HEK293 (cell line): Measurements from ENCODE around the gene DYNC1I1.

Source experiments
- CTCF ChIA-PET: fragments of 350-600 bp; formaldehyde crosslinking; extraction: SDS; loops from one replicate; lab custom pipeline; 2021; ENCODE audit warnings: antibody characterized with exemption; lab: Yijun Ruan, JAX
- POLR2A ChIA-PET: fragments of 300-600 bp; formaldehyde crosslinking; extraction: SDS; loops from one replicate; lab custom pipeline; 2020; ENCODE audit warnings: antibody characterized with exemption, inconsistent platforms; lab: Yijun Ruan, JAX
- H3K27ac ChIP-seq: fragments of 200-500 bp; sonication (Bioruptor generic); 2 replicates; pipeline ENCODE4 v1.5.1; 2014; ENCODE audit warnings: low read depth, low read length, control low read depth, inconsistent platforms; ENCODE audit errors: extremely low read depth
- H3K36me3 ChIP-seq, 2 experiments: fragments of 200-500 bp in 1 of 2; sonication (Bioruptor generic) in 1 of 2; 1 replicate in 1 of 2; 2 replicates in 1 of 2; pipeline ENCODE4 v1.5.1; 2014 to 2017; ENCODE audit warnings: inconsistent platforms in 2 of 2, low read length in 2 of 2; ENCODE audit not compliant: control insufficient read depth in 2 of 2, insufficient read depth in 1 of 2
- H3K4me1 ChIP-seq: fragments of 200-500 bp; sonication (Bioruptor generic); 2 replicates; pipeline ENCODE4 v1.5.1; 2014; ENCODE audit warnings: mild to moderate bottlenecking, low read length, inconsistent platforms; ENCODE audit not compliant: control insufficient read depth, insufficient read depth
- H3K4me3 ChIP-seq: 2 replicates; pipeline ENCODE4 v1.5.1; 2011; ENCODE audit warnings: low read depth, mild to moderate bottlenecking, control low read depth, low read length, moderate library complexity
- H3K9me3 ChIP-seq: fragments of 200-500 bp; sonication (Bioruptor generic); 2 replicates; pipeline ENCODE4 v1.5.1; 2014; ENCODE audit warnings: low read depth, low read length, inconsistent platforms; ENCODE audit not compliant: control insufficient read depth, insufficient read depth
- ATF2 ChIP-seq: fragments of 450-650 bp; formaldehyde crosslinking; IDR thresholded peaks from 2 replicates; pipeline ENCODE4 v1.5.1; 2016; ENCODE audit warnings: missing biosample characterization, missing genetic modification characterization, low read depth
- KLF8 ChIP-seq: fragments of 450-650 bp; formaldehyde crosslinking; IDR thresholded peaks from 2 replicates; pipeline ENCODE4 v1.5.1; 2016; ENCODE audit warnings: missing biosample characterization, missing genetic modification characterization
- MZF1 ChIP-seq: fragments of 450-650 bp; formaldehyde crosslinking; IDR thresholded peaks from 2 replicates; pipeline ENCODE4 v1.5.1; 2017; ENCODE audit warnings: missing biosample characterization, missing genetic modification characterization, borderline replicate concordance
- PRDM10 ChIP-seq: fragments of 450-650 bp; formaldehyde crosslinking; IDR thresholded peaks from 2 replicates; pipeline ENCODE4 v1.5.1; 2016; ENCODE audit warnings: missing biosample characterization, missing genetic modification characterization
- PRDM6 ChIP-seq: fragments of 450-650 bp; formaldehyde crosslinking; IDR thresholded peaks from 2 replicates; pipeline ENCODE4 v1.5.1; 2017; ENCODE audit warnings: missing biosample characterization, missing genetic modification characterization
- RBAK ChIP-seq: fragments of 450-650 bp; formaldehyde crosslinking; IDR thresholded peaks from 2 replicates; pipeline ENCODE4 v1.5.1; 2016; ENCODE audit warnings: missing biosample characterization, missing genetic modification characterization
- SCRT1 ChIP-seq: fragments of 450-650 bp; formaldehyde crosslinking; IDR thresholded peaks from 2 replicates; pipeline ENCODE4 v1.5.1; 2016; ENCODE audit warnings: missing biosample characterization, missing genetic modification characterization, borderline replicate concordance
- TSHZ1 ChIP-seq: fragments of 450-650 bp; formaldehyde crosslinking; IDR thresholded peaks from 2 replicates; pipeline ENCODE4 v1.5.1; 2016; ENCODE audit warnings: missing biosample characterization, missing genetic modification characterization, borderline replicate concordance
- ZFP3 ChIP-seq: fragments of 450-650 bp; formaldehyde crosslinking; IDR thresholded peaks from 2 replicates; pipeline ENCODE4 v1.5.1; 2016; ENCODE audit warnings: low read depth, missing biosample characterization, missing genetic modification characterization
- ZNF311 ChIP-seq: fragments of 450-650 bp; formaldehyde crosslinking; IDR thresholded peaks from 2 replicates; pipeline ENCODE4 v1.5.1; 2017; ENCODE audit warnings: missing biosample characterization, missing genetic modification characterization, borderline replicate concordance
- ZNF529 ChIP-seq: fragments of 450-650 bp; formaldehyde crosslinking; IDR thresholded peaks from 2 replicates; pipeline ENCODE4 v1.5.1; 2017; ENCODE audit warnings: missing genetic modification characterization, missing biosample characterization; ENCODE audit not compliant: insufficient replicate concordance
- ZNF558 ChIP-seq: fragments of 450-650 bp; formaldehyde crosslinking; IDR thresholded peaks from 2 replicates; pipeline ENCODE4 v1.5.1; 2016; ENCODE audit warnings: missing biosample characterization, missing genetic modification characterization
- ZNF580 ChIP-seq: fragments of 450-650 bp; formaldehyde crosslinking; IDR thresholded peaks from 2 replicates; pipeline ENCODE4 v1.5.1; 2016; ENCODE audit warnings: missing biosample characterization, missing genetic modification characterization
- ZNF747 ChIP-seq: fragments of 450-650 bp; formaldehyde crosslinking; IDR thresholded peaks from 2 replicates; pipeline ENCODE4 v1.5.1; 2016; ENCODE audit warnings: missing biosample characterization, missing genetic modification characterization
- ZNF776 ChIP-seq: fragments of 450-650 bp; formaldehyde crosslinking; IDR thresholded peaks from 2 replicates; pipeline ENCODE4 v1.5.0; 2017; ENCODE audit warnings: missing biosample characterization, missing genetic modification characterization, borderline replicate concordance
- ZSCAN23 ChIP-seq: fragments of 450-650 bp; formaldehyde crosslinking; IDR thresholded peaks from 2 replicates; pipeline ENCODE4 v1.5.1; 2016; ENCODE audit warnings: missing biosample characterization, missing genetic modification characterization

The DYNC1I1 gene

GRCh38 chr7:95957510-95957909, 185.2 kb downstream of the DYNC1I1 start (continued):
- TF ChIP-seq PRDM10 (tag by site-specific recombination) (no peak), ZNF311 (tag by site-specific recombination) (no peak), KLF8 (no peak), RBAK (tag by site-specific recombination) (no peak), ZNF747 (no peak), TSHZ1 (tag by site-specific recombination) (no peak)

- Histone ChIP-seq H3K27ac (no peak overlapping the region), H3K4me1 (no peaks in the 10 kb centered on the region), H3K9me3 (no peaks in the 10 kb centered on the region), H3K36me3 (no peaks in the 10 kb centered on the region), H3K4me3 (no peak overlapping the region)
- ChIA-PET POLR2A (no interaction called here), CTCF (no interaction called here)
- TF ChIP-seq ZNF529 (tag by site-specific recombination) (no peak), ZSCAN23 (no peak), MZF1 (tag by site-specific recombination) (peak; percentile 55; the same call in 1 of the 2 replicates), ZFP3 (no peak), PRDM6 (tag by site-specific recombination) (peak; percentile 36; the same call in 1 of the 2 replicates), ZNF776 (tag by site-specific recombination) (no peak), ATF2 (tag by site-specific recombination) (peak; percentile 81), SCRT1 (tag by site-specific recombination) (peak; percentile 12; the same call in 1 of the 2 replicates), ZNF558 (tag by site-specific recombination) (no peak), ZNF580 (tag by site-specific recombination) (0 out of 2 replicates have a peak, but pooled peaks have one; percentile 35)
Measured at GRCh38 chr7:95960706-95961244, 188.4 kb downstream of the DYNC1I1 start.
